Astrocyte (in vitro differentiated cells and primary cell): ENCODE results near the gene NANOGP8.

Source experiments
- EZH2 ChIP-seq: IDR thresholded peaks from 2 replicates; pipeline ENCODE4 v1.6.1; 2012; ENCODE audit warnings: mild to moderate bottlenecking, low read length, inconsistent platforms; ENCODE audit not compliant: insufficient read depth
- TF ChIP-seq, protein P1 (sequence below): IDR thresholded peaks from 2 replicates; pipeline ENCODE4 v1.5.1; 2011; ENCODE audit warnings: low read depth, mild to moderate bottlenecking, inconsistent platforms, low read length, moderate library complexity; ENCODE audit not compliant: insufficient read depth

GRCh38 chr15:35047528-35047927 is 37.6 kb downstream of the NANOGP8 start:
- TF ChIP-seq, protein P1, sequence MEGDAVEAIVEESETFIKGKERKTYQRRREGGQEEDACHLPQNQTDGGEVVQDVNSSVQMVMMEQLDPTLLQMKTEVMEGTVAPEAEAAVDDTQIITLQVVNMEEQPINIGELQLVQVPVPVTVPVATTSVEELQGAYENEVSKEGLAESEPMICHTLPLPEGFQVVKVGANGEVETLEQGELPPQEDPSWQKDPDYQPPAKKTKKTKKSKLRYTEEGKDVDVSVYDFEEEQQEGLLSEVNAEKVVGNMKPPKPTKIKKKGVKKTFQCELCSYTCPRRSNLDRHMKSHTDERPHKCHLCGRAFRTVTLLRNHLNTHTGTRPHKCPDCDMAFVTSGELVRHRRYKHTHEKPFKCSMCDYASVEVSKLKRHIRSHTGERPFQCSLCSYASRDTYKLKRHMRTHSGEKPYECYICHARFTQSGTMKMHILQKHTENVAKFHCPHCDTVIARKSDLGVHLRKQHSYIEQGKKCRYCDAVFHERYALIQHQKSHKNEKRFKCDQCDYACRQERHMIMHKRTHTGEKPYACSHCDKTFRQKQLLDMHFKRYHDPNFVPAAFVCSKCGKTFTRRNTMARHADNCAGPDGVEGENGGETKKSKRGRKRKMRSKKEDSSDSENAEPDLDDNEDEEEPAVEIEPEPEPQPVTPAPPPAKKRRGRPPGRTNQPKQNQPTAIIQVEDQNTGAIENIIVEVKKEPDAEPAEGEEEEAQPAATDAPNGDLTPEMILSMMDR: no peak
- TF ChIP-seq EZH2: no peak
